SK-N-DZ (cell line): Measurements from ENCODE around the gene ELMOD3.
A peak's percentile ranks its signal among the peaks of the same experiment; 100 is the strongest.
"Not testable (repeated sequence)": the region's sequence is repeated elsewhere in the genome, so short reads cannot be mapped to it uniquely, and the experiment has no call there.

Experiments
- DNase-seq: peaks from one replicate; pipeline ENCODE4 v3.0.0-alpha.2; 2015; ENCODE audit warnings: low spot score

The ELMOD3 gene

DNA sequence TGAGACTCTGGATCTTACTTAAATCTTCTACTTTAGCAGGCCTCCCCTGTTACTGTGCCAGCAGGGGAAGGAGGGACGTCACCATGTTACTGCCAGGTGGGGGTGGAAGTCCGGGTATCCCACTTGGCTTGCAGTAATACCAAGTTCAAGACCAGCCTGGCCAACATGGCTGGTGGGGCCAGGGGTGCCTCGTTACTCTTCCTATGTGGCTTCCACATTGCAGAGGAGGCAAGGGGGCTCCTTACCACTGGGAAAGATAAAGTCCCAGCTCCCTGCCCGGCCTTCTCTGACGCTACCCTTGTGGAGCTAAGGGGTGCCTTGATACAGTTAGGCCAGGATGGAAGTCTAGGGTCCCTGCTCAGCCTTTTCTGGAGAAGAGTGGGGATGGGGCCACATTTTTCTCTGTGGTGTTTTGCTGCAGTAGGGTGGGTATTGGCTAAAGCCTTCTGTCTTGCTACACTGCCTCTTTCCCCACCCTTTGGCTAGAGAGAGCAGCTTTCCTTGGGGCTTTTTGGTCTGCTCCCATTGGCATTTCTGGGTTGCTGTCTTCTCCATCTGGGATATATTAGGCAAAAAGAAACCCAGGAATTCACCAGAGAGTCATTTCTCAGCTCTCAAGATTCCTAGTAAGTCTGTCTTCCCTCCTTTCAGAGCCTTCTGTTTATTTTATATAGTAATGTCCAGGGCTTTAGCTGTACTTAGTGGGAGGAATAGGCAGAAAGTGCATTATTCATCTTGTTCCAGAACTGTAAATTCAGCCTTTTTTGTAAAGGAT, 21.9 kb downstream of the ELMOD3 start:
- DNase-seq = no peak

DNA sequence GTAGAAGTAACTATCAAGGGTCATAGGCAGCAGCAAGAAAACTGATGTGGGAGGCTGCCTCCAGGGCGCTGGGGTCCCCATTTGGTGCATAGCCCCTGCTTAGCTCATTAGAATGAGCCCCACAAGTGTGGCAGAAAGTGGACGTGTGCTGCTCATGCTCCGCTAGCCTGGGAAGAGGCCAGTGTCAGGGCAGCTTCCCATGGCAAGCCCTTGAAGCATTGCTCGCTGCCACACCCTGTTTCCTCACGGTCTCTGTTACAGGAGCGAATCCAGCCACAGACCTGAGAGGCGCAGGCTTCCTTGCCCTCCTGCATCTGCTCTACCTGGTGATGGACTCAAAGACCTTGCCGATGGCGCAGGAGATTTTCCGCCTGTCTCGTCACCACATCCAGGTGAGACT, 22.5 kb downstream of the ELMOD3 start:
- DNase-seq = no peak

DNA sequence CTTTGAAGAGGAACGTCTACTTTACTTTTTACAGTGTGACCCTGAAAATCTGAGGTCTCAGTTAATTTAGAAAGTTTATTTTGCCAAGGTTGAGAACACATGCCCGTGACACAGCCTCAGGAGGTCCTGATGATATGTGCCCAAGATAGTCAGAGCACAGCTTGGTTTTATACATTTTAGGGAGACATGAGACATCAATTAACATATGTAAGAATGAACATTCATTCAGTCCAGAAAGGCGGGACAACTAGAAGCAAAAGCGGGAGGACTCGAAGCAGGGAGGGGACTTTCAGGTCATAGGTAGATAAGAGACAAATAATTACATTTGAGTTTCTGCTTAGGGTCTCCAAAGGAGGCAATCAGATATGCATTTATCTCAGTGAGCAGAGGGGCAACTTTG, 23.7 kb downstream of the ELMOD3 start:
- DNase-seq = no peak

DNA sequence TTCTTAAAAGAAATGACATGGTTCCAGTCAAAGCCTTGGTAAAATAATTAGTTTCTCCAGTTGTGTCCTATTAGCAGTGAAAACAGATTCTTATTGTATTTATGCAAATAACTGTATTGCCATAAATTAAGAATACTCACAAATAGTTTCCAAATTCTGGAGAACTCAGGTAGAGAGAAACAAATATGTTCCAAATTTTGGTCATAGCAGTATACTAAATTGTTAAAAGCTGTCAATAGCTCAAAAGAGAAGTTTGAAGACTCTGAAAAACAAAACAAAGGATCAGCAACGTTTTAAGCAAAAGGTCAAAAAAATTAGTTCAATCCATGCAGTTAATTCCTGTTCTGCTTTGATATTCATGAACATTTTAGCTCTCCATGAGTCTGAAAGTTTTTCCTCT, 25.5 kb downstream of the ELMOD3 start:
- no peak for DNase-seq

DNA sequence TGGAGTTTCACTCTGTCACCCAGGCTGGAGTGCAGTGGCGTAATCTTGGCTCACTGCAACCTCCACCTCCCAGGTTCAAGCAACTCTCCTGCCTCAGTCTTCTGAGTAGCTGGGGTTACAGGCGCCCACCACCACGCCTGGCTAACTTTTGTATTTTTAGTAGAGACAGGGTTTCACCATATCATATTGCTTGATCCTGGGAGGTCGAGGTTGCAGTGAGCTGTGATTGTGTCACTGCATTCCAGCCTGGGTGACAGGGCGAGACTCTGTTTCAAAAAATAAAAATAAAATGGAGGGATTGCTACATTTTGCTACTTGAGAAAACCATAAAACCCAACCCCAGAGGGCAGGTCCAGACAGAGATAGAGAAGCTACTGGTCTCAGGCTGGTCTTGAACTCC, 28.6 kb downstream of the ELMOD3 start:
- DNase-seq = not testable (repeated sequence)

DNA sequence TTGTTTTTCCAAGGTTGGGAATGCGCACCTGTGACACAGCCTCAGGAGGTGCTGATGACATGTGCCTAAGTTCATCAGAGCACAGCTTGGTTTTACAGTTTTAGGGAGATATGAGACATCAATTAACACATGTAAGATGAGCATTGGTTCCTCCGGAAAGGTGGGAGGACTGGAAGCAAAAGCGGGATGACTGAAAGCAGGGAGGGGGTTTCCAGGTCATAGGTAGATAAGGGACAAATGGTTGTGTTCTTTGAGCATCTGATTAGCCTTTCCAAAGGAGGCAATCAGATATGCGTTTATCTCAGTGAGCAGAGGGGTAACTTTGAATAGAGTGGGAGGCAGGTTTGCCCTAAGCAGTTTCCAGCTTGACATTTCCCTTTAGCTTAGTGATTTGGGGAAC, 29.3 kb downstream of the ELMOD3 start:
- DNase-seq = no peak

DNA sequence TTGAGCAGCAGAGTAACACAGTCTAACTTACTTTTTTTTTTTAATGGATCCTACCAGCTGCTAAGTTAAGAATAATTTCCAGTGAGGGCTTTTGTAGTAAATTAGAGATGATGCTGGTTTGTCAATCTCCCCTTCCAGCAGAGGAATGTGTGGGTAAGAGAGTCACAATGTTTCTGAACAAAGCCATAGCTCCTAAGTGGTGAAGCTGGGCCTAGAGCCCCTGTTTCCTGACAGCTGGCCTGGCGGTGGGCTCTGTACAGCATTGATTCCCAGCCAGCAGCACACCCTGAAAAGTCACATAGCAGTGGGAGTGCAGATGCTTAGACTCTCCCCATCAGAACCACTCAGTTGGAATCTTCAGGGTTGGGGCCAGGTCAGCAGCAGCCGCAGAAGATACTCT, 31.2 kb downstream of the ELMOD3 start:
- no peak for DNase-seq

DNA sequence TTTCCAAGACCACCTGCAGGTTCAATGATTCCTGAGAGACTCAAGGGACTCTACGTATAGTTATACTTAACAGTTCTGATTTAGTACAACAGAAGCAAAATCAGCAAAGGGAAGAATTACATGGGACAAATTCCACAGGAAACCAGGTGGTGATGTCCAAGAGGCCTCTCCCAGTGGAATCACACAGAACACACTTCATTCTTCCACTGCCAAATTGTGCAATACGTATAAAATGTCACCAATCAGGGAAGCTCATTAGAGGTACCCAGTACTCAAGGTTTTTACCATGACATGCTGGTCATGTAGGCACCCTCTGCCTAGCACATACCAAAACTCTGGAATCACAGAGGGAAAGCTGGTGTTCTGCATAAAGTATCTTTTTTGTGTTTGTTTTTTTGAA, 33.2 kb downstream of the ELMOD3 start:
- no peak for DNase-seq

DNA sequence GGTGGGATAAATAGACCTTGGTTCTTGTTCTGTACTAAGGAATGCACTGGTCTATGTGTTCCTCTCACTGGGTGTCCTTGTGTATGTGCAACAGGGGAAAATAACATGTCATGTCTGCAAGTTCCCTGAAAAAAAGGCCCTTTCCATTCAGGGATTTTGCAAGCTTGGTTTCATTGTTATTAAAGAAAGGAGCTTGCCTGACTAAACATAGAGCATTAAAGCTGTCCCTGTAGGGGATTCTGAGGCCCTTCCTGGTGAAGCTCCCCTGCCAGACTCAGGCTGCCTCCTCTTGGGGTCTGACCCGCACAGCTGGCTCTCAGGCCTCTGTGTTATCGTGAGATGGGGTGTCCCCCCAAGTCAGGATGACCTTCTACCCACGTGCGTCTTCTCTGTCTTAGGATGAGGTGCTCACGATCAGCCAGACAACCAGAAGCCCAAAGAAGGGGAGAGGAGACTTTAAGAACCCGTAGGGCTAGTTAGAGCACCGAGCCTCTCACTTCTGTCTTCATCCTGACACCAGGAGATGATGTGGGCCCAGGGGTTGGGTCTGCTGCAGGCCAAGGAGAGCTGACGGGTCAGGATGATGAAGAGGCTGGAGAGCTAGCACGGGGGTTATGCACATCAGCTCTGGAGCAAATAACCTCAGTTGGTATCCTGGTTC, 34.4 kb downstream of the ELMOD3 start:
- DNase-seq = no peak

DNA sequence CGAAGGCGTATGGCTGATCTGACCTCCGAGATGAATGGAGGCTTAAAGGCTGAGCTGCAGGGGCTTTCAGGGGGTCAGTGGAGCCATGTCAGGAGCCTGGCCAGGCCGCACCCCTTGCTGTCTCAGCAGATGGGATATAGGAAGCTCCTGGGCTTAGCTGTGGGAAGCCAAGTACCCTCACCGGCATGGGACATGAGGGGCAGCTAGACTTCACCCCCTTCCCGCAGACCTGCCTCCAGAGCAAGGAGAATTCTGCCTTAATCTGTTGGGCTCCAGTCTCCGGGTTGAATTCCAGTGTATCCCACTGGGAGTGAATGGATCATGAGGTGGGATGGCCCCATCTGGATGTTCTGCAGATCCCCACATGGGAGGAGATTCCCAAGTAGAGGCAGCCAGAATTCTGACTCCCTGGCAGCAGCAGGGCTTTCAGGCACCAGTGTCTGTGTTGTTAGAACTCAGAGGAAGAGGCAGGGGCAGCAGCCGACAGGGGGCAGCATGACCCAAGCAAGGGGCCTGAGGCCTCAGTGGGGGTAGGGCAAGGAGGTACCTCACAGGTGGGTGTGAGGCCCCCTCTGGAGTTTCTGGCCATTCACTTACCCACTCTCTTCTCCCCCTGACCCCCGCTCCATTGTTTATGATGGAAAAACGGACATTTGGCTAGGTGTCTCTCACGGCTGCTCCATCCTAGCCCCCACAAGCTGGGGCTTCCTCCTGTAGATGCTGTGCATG, 36.5 kb downstream of the ELMOD3 start:
- peak; percentile 40 for DNase-seq

DNA sequence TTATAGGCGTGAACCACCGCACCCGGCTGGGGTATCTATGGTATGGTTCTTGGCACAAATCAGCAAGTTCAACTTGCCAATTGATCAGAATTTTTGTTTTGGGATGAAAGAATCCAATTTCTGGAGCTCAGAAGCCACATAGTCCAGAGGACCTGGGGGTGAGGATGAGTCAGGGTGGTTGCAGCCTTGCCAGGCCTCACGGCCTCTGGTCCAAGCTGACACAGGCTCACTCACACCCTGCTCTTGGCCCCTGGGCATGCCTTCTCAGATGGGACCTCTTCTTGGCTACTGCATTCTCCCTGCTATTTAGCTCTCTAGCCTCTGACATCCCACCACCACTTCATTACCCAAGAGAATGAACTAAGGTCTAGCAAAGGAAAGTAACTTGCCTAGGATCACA, 39.3 kb downstream of the ELMOD3 start:
- no peak for DNase-seq

DNA sequence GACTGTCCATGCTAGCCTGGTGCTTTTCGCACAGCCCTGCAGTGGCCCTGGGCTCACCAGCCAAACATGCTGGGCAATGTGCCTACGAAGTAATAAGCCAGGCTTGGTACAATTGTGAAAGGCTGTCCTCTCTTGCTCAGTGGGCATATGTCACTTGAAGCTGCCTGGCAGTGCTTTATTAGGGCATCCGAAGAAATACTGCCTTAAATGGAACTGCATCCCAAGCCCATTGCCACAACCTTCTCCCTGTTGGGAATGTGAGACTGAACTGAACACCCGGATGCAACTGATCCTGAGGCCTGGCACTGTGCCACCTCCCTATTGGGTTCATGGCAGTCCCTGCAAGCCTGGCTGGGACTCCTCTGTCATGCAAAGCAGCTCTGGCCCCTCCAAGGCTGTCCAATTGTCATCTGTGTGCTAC, 39.7 kb downstream of the ELMOD3 start:
- no peak for DNase-seq

DNA sequence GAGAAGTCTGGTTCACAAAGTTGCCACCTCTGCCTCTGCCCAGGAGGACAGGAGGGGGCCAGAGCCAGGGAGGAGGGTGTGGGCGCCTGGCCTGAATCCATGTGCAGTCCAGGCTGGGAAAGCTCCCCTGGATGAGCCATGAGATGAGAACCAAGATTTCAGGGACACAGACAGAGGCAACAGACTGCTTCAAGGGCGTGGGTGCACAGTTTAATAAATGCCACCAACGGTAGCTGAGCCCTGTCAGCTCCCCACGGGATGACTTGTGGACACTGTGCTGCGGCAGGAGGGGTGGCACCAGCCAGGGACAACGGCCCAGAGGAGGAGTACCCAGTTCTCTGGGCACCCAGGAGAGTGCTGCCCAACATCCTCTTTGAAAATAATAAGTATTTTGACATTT, 40.4 kb downstream of the ELMOD3 start:
- no peak for DNase-seq

DNA sequence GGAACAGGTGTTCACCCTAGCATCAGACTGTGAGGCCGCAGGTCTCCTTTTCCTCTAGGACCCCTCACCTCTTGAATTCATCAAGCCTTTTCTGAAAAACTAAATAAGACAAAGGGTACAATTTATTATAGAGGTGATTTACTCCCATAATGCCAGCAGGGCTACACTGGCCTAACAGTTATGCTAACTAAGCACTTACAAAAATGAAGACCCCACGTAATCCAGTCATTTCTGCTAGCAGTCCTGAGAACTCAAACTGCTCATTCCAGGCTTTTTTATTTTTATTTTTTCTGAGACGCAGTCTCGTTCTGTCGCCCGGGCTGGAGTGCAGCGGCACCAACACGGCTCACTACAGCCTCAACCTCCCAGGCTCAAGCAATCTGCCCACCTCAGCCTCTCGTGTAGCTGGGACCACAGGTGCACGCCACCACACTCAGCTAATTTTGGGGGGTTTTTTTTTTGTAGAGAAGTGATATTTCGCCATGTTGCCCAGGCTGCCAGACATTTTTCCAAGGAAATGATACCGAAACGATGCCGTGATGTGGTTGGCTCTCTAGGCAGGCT, 41.4 kb downstream of the ELMOD3 start:
- no peak for DNase-seq

DNA sequence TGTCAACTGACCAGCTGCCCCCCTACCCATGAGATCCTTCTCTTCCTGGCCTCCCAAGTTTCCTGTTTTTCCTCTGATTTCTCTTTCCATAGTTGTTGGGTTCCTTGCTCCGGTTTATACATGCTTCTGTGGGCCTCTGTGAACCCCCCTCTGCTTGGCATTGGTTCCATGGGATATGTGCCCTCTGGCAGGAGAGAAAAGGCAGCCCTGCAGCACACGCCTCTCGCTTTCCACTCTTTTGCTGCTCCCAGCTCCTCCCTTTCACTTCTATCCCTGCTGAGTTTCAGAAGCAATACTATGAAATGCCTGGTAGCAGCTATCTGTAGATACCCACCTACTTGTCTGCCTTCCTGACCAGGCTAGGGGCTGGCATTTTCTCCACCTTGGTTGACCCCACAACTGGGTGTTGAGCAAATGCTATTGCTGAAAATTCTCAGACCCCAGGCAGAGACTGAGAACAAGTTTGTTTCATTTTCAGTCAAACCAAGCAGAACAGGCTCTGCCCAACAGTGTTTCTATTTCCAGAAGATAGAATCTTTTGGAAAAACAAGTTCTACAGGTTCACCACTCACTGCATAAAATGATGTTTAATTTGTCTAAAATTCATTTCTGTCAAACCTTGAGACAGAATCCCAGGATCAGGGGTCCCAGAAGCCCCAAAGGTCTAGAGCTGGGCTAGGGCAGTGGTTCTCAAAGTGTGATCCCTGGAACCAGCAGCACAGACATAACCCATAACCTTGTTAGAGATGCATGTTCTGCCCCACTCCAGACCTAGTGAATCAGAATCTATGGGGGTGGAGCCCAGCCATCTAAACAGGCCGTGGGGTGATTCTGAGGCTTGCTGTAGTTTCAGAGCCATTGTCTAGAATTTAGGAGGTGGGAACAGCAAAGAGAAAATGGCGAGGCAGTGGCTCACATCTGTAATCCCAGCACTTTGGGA, 42.2 kb downstream of the ELMOD3 start:
- no peak for DNase-seq

DNA sequence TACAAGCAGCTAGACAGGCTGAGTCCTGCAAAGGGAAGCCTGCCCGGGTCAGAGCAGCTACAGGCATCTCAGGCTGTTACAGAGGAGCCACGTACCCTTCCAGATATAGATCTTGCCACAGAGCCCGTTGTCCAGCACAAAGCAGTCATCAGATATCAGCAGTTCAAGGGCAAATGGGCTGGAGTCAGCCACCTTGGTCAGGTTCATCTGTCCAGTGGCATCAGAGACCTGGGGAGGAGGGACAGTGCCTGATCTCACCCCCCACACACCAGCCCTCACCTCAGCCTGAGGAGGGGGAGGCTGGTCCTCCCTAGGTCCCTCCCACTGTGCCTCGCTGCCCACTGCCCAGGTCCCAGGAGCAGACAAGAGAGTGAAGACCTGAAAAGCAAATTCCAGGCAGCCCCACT, 43.4 kb downstream of the ELMOD3 start:
- no peak for DNase-seq

DNA sequence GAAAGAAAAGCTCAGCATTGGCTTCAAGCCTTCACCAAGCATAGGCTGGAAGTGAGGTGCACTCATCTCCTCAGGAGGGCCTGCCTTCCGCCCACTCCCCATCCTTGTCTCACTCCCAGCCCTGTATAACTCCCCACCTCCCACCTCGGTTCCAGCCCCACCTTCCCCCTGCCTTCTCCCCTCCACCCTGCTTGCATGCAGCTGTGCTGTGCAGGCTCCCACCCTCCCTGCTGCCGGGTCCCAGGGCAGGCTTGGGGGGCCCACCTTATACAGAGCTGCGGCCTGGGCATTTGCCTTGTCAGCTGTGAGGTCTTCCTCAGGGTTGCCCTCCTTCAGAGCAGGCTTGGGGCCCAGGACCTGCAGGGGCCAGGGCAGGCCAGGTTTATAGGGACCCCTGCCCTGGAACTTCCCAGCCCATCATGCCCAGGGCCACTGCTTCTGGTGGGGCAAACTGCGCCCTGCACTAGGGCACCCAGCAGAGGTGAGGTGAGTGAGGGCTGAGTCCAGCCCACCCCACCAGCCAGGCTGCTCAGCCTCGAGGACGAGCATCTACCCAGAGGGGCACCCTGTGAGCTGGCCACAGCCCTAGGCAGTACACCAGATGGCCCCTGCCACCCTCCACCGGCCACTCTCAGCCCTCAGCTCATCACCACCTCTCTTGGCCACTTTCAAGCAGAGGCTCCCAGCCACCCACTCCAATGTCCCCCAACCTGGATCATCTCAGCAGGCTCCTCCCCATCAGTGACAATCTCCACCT, 44.0 kb downstream of the ELMOD3 start:
- DNase-seq = no peak

DNA sequence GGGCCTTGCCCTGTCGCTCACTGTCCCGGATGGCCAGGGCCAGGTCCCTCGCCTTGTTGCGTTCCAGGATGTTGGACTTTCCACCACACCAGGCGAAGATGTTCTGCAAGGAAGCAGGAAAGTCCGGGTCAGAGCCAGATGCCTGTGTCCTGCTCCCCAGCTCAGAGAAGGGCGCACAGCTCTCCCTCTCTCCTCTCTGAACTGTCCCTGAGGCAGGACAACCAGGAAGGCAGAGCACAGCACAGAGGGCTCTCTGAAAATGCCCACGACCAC, 44.5 kb downstream of the ELMOD3 start:
- no peak for DNase-seq

DNA sequence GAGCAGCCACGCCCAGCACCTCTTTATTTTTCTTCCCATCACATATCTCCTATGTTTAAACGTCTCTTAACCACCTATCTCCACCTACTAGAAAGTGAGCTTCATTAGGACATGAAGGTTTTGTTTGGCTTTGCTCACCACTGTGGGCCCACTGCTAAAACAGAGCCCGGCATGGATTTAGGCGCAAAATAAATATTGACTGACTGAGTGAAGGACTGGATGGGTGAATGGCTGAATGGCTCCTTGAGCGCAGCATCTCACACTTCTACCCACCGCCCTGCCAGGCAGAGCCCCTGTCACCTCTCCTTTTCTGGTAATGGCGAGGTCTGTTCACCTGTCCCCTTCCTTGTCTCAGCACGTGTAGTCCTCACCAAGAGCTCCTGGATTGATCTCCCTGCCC, 45.5 kb downstream of the ELMOD3 start:
- no peak for DNase-seq

DNA sequence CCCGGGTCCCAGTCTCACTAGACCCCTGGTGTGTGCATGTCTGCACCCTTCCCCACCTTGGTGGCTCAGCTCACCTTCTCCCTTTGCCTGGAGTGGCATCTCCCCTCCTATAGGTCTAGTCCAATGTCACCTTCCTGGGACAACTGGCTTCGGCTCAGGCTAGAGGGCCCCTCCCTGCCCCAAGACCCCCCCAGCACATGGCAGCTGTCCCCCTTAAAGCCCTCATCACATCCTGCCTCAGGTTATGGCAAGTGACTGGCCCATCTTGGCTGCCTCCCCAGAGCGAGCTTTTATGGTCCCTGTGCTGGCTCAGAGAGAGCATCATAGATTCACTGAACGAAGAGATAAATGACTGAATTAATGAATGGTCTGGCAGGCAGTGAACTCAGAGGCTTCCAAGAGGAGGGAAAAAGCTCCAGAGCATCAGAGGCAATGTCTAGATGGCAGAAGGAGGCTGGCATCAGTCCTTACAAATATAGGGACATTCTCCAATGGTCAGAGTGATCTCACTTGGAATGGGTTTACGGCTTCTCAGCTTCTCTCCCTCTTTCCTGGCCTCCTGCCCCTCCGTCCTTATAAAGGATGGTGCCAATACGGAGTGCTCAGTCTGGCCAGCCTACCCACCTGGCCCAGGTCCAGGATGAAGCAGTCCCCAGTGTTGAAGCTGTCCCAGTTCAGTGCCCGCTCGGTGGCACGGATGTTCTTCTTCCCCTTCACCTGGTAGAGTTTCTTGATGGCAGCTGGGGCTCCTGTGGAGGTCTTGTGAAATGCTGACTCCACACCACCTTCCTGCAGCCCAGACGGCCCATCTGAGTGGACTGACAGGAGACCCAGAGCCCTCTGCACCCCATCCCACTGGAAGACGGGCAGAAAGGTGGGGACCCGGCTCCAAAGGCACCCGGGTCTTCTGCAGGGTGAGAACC, 46.2 kb downstream of the ELMOD3 start:
- no peak for DNase-seq
